AG10803 (cell line): Measurements from ENCODE around the gene TMEM161B.
"Not testable (repeated sequence)": the region's sequence is repeated elsewhere in the genome, so short reads cannot be mapped to it uniquely, and the experiment has no call there.

Source experiments
- DNase-seq: peaks from one replicate; pipeline ENCODE4 v3.0.0; 2010; ENCODE audit warnings: low read depth
- H3K4me3 ChIP-seq: 2 replicates; pipeline ENCODE4 v1.5.1; 2011; ENCODE audit warnings: mild to moderate bottlenecking, low read length, control low read depth
- CTCF ChIP-seq: conservative IDR thresholded peaks from 2 replicates; pipeline ENCODE4 v1.5.1; 2011; ENCODE audit warnings: mild to moderate bottlenecking, low read length, control low read depth, inconsistent platforms

TMEM161B gene

GRCh38 chr5:88287302-88287701, 18.7 kb upstream of the TMEM161B start:
- no peak overlapping the region for H3K4me3 ChIP-seq
- no peak for TF ChIP-seq CTCF
- DNase-seq = no peak

GRCh38 chr5:88283690-88284089, 15.0 kb upstream of the TMEM161B start:
- DNase-seq = no peak
- no peak for TF ChIP-seq CTCF
- H3K4me3 ChIP-seq = no peak overlapping the region

GRCh38 chr5:88281322-88281721, 12.7 kb upstream of the TMEM161B start:
- DNase-seq = no peak
- no peak for TF ChIP-seq CTCF
- no peak overlapping the region for H3K4me3 ChIP-seq

GRCh38 chr5:88279584-88279983, 10.9 kb upstream of the TMEM161B start:
- no peak for TF ChIP-seq CTCF
- no peak for DNase-seq
- no peak overlapping the region for H3K4me3 ChIP-seq

- no peak for TF ChIP-seq CTCF
Observed at GRCh38 chr5:88276378-88276777, 7.7 kb upstream of the TMEM161B start.

GRCh38 chr5:88275581-88275980, 6.9 kb upstream of the TMEM161B start:
- H3K4me3 ChIP-seq = no peak overlapping the region
- no peak for DNase-seq
- TF ChIP-seq CTCF = no peak

More at GRCh38 chr5:88276378-88276777, 7.7 kb upstream of the TMEM161B start:
- DNase-seq = no peak
- no peak overlapping the region for H3K4me3 ChIP-seq

- no peak for TF ChIP-seq CTCF
- DNase-seq = no peak
Observed at GRCh38 chr5:88269222-88269771, 652 bp upstream of the TMEM161B start.

GRCh38 chr5:88264565-88264964, 4.1 kb downstream of the TMEM161B start:
- not testable (repeated sequence) for DNase-seq, H3K4me3 ChIP-seq

More at GRCh38 chr5:88269222-88269771, 652 bp upstream of the TMEM161B start:
- peak overlapping the region; percentile 92 for H3K4me3 ChIP-seq
